HG02938 (cell line): ENCODE measurements around the gene FKBP5.
"Not testable (repeated sequence)": the region's sequence is repeated elsewhere in the genome, so short reads cannot be mapped to it uniquely, and the experiment has no call there.

Experiments
- ATAC-seq: cut with Tn5 transposase; IDR thresholded peaks from one replicate; pipeline ENCODE4 v1.9.1; 2021; ENCODE audit warnings: mild to moderate bottlenecking, moderate library complexity; ENCODE audit not compliant: unreplicated experiment

The FKBP5 gene

DNA sequence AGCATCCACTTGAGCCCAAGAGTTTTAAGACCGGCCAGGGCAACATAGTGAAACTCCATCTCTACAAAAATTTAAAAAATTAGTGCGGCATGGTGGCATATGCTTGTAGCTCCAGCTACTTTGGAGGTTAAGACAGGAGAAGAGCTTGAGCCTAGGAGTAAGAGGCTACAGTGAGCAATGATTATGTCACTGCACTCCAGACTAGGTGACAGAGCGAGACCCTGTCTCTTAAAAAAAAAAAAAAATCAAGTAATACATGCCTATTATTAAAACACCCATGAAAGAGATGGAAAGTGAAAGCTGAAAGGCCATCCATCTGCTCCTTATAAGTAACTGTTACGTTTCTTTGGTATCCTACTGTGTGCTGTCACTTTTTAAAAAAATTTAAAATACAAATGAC is 66.4 kb downstream of the FKBP5 start:
- ATAC-seq, result no peak

DNA sequence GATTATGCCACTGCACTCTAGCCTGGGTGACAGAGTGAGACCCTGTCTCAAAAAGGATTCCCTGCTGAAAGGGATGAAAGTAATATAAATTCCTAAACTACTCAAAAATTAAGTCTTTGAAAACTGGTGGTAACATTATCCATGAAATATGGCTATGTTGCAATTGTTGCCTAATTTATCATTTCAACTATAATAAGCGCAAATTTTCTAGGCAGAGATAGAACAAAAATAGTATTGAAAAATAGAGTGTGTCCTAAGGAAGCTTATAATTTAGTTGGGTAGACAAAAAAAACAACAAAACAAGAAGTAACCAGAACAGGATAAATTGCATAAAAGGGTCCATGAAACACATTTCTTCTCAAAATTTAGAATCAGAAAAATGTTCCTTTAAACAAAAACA is 68.0 kb downstream of the FKBP5 start:
- no peak for ATAC-seq

DNA sequence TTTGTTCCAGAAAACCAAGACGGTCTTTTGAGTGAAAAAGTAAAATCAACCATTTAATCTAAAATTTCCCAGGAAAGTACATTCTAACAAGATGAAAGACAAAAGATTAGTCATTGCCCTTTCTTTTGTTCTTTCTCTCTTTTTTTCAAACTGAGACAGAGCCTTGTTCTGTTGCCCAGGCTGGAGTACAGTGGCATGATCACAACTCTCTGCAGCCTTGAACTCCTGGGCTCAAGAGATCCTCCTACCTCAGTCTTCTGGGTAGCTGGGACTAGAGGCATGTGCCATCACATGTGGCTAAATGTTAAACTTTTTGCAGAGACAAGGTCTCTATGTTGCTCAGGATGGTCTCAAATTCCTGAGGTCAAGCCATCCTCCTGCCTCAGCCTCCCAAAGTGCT is 75.0 kb downstream of the FKBP5 start:
- ATAC-seq, result no peak

DNA sequence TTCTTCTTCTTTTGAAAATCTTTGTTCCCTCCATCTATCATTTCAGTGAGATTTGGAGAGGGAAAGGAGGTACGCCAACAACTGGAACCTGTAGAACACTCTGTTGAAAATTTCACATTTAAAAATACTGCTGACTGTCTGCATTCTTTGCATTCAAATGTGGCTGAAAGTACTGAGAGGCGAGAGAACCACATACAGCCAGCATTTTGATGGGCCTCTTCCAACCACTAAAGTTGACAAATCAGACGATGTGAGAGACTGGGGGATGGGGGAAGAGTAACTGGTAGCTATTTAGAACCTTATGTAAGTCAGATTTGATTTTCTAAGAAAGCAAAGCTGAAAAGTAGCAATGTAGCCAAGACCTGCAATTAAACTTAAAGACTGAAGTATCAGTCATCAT is 77.5 kb downstream of the FKBP5 start:
- ATAC-seq, result no peak

DNA sequence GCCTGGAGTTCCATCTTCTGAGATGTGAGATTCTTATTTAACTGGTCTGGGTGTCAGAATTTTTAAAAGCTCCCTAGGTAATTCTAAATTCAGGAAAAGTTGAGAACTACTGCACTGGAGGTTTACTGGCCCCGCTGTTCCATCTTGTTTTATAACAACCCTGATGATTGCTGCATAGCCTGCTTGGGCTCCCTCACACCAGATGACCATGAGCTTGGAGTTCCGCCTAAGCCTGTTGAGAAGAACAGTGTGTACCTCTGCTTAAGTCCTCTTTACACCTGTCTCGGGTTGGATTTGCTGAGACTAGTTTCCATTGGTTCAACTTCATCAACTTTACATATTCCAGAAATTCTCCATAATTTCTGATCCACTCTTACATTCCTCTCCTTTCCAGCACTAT is 77.9 kb downstream of the FKBP5 start:
- no peak for ATAC-seq

DNA sequence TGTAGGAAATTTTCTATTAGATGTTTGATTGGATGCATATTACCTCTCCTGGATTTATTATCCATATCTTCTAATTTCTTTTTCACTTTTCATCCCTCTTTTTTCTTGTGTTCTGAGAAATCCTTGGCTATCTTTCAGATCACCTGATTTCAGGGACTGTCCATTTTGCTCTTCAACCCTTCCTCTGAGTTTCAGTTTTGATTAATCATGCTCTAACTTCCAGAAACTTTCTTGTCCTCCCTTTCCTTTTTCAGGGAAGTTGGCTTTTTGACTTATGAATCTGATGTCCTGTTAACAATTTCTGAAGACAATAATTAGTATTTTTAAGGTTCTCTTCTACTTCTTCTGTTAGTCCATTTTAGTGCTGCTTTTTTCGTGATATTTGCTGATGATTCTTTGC is 79.1 kb downstream of the FKBP5 start:
- no peak for ATAC-seq

DNA sequence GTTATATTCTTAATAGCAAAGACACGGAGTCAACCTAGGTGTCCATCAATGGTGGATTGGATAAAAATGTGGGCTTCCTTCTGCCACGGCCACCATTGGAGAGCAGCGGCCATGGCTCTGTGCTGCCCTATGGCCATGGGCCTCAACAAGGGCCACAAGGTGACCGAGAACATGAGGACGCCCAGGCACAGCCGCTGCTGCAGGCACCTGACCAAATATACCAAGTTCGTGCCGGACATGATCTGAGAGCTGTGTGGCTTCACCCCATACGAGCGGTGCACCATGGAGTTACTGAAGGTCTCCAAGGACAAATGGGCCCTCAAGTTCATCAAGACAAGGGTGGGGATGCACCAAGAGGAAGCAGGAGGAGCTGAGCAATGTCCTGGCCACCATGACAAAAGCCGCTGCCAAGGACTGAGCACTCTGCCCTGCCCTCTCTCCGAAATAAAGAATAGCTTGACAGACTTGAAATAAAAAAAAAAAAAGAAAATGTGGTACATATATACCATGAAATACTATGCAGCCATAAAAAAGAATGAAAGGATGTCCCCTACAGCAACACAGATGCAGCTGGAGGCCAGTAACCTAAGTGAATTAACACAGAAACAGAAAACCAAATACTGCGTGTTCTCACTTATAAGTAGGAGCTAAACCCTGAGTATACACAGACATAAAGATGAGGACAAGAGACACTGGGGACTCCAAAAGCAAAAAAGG is 81.0 kb downstream of the FKBP5 start:
- no peak for ATAC-seq

DNA sequence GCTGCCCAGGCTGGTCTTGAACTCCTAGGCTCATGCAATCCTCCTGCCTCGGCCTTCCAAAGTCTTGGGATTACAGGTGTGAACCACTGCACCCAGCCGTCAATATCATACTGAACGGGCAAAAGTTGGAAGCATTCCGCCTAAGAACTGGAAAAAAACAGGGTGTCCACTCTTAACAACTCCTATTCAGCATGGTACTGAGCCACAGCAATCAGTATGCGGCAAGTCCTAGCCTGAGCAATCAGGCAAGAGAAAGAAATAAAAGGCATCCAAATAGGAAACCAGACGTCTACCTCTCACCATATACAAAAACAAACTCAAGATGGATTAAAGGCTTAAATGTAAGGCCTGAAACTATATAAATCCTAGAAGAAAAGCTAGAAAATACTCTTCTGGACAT is 83.1 kb downstream of the FKBP5 start:
- no peak for ATAC-seq

DNA sequence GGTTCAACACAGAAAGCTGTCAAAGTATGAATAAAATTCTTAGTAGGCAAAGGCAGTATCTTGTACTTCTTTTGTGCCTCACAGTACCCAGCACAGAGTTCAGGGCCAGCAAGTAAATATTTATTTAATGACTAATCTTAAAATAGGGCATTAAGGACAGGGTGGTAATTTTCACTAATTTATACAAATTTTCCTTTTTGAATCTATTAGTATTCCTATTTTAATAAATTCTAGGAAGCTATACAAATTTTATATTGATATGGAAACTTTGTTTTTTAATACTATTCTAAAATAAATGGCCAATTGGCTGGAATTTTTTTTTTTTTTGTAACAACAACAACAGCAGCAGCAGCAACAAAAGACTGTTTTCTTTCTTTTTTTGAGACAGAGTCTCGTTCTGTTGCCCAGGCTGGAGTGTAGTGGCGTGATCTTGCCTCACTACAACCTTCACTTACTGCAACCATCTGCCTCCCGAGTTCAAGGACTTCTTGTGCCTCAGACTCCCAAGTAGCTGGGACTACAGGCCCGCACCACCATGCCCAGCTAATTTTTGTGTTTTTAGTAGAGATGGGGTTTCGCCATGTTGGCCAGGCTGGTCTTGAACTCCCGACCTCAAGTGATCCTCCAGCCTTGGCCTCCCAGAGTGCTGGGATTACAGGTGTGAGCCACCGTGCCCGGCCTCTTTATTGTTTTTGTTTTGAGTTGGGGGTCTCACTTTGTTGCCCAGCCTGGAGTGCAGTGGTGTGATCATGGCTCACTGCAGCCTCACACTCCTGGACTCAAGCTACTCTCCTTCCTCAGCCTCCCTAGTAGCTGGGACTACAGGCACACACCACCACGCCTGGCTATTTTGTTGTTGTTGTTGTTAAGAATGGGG is 85.2 kb downstream of the FKBP5 start:
- ATAC-seq, result no peak

DNA sequence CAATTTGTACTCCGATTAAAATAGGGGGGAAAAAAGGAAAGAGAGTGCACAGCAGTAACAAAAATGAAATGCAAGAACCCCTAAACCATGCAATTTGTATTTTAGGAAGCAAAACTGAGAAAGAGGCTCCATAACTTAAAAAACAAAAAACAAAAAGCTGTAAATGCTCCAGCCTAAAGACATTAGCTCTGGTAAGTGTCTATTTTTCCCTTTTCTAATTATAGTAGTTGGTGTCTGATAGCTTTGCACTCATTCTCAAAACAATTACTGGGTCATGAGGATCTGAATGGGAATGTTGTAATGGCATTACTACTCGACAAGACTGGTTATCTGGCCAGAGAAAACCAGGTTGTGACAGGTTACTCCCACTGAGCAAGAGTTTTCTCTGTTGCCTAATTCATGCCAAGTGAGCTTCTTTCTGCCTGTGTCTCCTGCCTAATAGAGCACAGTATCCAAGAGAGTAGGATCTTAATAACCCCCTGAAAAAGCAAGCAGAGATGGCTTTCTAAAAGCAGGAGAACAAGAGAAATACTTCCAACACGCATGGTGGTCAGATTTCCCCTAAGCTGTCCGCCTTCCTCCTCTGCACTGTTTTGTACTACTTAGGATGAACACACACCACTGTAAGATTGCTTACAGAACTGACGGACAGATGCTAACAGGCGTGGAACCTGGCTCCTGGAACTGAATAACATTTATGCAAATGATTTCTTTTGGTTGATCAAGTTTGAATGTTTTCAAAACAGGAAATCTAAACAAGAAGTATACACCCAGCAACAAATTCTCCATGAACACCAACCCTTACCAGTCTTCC is 86.4 kb downstream of the FKBP5 start:
- ATAC-seq, result no peak

DNA sequence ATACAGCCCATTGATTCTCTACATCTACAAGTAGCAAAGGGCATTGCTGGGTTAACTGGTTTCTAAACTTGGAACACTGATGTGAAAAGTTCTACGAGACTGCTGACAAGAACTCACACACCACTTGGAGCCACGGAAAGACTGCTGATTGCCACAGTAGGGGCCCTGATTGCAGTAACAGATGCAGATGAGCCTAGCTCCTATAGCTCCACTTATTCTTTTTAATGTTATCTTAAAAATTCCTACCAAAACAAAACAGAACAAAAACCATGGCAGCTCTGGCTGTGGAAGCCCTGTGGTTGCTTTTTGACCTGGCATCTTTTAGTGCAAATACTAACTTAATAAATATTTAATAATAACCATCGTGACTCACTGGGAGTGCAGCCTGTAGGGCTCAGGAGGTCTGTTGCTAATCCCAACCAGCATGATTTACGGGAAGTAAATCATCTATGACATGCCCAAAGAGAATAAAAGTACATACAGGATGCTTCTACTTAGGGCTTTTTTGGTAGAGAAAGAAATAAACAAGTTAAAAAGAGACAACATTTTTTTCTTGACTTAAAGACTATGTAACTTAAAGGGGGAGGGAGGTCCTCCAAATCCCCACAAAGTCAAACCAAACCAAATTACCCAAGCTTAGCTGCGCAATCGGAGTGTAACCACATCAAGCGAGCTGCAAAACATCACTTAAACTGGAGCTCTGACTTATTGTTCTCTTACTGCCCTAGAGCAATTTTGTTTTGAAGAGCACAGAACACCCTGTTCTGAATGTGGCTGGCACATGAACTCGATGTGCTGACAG is 87.2 kb downstream of the FKBP5 start:
- ATAC-seq, result no peak

DNA sequence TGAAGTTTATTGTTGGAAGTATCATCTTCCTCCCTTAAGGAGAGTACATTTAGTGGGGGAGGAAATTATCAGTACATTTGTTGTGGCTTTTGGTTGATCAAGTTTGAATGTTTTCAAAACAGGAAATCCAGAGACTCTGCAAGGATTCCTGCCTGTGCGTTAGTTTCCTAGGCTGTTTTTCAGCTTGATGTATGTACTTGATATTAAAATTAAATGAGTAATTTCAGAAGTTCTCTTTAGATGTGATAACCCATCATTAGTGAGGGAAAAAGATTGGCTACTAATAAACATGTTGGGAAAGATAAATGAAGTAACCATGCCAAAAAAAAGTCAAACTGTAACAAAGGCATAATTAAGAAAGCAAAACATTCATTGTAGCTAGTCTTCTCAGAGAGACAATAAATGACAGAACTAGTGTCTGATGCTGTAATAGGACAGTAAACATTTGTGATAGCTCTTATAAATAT is 88.0 kb downstream of the FKBP5 start:
- ATAC-seq, result no peak

DNA sequence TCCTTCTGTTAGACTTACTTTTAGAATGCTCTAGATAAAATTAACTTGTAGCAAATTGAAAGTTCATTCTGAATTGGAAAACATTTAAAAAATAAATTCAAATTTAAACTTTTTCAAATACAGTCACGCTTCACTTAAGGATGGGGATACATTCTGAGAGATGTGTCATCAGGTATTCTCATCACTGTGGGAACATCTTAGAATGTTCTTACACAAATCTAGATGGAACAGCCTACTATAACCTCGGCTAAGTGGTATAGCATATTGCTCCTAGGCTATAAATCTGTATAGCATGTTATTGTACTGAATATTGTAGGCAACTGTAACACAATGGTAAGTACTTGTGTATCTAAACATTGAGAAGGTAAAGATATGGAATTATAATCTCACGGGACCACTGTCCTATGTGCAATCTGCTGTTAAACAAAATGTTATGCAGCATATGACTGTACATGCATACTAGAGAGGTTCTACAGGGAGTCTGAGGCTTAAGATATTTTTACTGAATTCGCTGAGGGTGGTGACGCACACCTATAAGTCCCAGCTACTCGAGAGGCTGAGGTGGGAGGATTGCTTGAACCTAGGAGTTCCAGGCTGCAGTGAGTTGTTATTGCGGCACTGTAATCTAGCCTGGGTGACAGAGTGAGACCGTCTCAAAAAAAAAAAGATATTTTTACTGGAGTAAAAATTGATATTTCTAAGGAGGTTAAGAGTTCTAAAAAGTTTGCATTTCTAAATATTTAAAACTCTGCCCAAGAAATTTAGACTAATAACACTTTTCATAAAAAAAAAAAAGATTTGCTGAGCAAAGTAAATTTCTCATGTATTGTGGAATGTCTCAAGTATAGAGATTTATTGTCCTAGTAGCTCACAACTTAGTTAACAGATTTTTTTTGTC is 88.7 kb downstream of the FKBP5 start:
- ATAC-seq, result no peak

DNA sequence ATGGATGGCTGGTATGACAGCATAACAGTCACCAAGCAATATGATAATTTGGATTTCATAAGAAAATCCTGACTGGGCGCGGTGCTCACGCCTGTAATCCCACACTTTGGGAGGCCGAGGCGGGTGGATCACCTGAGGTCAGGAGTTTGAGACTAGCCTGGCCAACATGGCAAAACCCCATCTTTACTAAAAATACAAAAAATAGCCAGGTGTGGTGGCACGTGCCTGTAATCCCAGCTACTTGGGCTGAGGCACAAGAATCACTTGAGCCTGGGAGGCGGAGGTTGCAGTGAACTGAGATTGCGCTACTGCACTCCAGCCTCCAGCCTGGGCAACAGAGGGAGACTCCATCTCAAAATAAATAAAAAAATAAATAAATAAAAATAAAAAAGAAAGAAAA is 90.1 kb downstream of the FKBP5 start:
- not testable (repeated sequence) for ATAC-seq

DNA sequence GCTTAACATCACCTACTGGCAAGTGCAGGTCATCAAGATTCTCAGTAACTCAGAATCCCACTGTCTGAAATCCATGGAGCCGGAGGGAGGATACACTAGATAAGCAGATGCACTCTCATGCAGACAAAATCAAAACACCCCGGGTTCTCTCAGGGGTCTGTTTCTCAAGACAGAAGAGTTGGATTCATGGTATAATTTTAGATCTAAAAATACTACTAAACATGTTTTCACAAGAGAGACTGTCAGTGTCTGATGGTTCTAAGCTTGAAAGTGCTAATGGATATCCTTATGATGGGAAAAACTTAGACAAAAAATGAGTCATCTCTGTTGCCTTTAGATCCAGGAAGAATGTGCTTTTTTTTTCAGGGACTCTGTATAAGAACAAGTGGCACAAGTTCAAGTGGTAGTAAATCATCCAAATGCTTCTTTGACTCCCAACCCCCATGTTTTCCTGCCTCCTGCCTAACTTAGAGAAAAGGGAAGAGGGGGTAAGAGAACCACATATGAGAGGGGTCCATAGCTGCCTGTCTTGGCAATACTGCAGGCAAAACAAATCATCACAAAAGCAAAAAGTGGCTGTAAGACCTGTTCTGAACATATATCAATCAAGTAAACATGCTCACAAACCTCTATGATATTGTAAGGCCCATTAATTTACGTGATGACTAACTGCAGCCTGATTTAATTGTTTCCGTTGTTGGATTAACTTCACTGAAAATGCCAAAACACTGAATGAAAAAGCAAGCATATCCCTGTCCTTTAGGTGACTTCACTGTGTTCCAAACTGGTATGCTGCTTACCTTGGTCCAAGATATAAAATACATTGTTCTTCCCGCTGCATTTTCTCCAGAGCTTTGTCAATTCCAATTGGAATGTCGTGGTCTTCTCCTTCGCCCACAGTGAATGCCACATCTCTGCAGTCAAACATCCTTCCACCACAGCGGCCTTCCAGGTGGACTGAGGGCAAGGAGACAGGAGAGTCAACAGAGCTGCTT is 92.0 kb downstream of the FKBP5 start:
- no peak for ATAC-seq

DNA sequence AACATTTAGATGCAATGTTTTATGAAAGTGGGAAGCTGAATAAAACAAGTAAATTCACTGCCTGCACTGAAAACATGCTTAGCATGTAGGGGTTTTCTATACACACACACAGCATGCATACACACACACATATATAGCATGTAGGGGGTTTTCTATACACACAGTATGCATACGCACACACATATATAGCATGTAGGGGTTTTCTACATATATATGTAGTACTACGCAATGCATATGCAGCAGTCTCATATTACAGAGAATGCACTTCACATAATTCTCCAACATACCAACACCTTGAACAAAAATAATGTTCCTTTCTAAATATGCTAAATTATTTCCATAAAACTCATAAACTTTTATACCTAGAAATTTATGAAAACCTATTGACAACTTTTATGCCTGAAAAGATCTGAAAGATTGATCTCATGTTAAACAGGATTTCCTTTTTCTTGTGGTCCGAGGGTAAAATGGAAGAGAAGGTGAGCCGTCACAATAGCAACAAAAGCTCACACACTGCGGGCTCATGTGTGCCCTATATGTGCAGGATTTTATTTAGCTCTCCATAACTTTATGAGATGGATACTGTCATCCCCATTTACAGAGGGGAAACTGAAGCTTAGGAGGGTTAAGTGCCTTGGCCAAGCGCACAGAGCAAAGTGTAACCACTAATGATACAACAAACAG is 94.1 kb downstream of the FKBP5 start:
- ATAC-seq, result no peak

DNA sequence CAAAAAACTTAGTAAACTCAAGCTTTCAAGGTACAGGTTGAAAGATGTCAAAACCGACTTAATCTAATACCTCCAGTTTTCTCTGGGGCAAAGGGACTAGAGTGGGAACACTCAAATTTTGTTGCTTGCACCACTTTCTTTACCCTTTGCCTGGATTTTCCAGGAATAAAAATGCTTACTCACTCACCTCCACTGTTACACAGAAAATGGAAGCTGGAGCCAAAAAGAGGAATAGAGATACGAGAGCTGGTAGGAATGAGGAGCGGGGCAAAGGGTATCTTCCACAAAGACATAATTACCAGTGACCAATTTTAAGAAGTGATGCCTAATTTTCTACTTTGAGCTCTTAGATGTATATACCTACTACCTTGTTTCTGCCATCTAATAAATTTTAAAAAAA is 96.5 kb downstream of the FKBP5 start:
- no peak for ATAC-seq

DNA sequence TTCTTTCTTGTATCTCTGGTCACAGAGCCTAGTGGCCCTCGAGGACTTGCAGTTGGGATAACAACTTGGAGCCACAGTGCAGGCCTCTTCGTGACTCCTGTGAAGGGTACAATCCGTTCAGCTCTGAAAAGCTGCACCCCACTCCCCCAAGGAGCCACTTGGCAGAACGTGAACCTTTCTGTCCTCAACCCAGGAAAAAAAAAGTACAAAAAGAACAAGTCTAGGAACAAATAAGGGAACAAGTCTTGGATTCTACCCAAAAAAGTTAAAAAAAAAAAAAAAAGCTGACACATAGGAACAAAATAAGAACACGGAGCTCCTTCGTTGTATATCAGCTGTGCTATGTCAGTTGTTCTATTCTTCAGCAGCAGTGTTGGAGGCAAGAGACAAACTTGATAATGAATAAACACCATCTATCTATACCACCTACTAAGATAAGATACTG is 98.1 kb downstream of the FKBP5 start:
- ATAC-seq, result no peak
